IMR-90 (cell line): ENCODE results near the gene FZD4.

Experiments
- MAZ ChIP-seq: IDR thresholded peaks from 2 replicates; pipeline ENCODE4 v1.6.1; 2012; ENCODE audit warnings: low read depth, mild to moderate bottlenecking, low read length, improper control_type of control experiment, moderate library complexity, borderline replicate concordance
- POLR2A ChIP-seq: IDR thresholded peaks from 2 replicates; pipeline ENCODE4 v1.6.1; 2012; ENCODE audit warnings: mild to moderate bottlenecking, low read depth, low read length
- RAD21 ChIP-seq: IDR thresholded peaks from 2 replicates; pipeline ENCODE4 v1.6.1; 2012; ENCODE audit warnings: low read length, improper control_type of control experiment
- RCOR1 ChIP-seq: IDR thresholded peaks from 2 replicates; pipeline ENCODE4 v1.6.1; 2012; ENCODE audit warnings: mild to moderate bottlenecking, low read length, improper control_type of control experiment; ENCODE audit not compliant: insufficient replicate concordance
- TF ChIP-seq, protein P1 (sequence below): conservative IDR thresholded peaks from 2 replicates; pipeline ENCODE4 v1.5.1; 2012; ENCODE audit warnings: mild to moderate bottlenecking, low read depth, low read length, improper control_type of control experiment
- TF ChIP-seq, protein P2 (sequence below): fragments of 150-350 bp; IDR thresholded peaks from 2 replicates; pipeline ENCODE4 v1.6.1; 2017; ENCODE audit warnings: mild to moderate bottlenecking, antibody characterized with exemption, low read length, low read depth

DNA sequence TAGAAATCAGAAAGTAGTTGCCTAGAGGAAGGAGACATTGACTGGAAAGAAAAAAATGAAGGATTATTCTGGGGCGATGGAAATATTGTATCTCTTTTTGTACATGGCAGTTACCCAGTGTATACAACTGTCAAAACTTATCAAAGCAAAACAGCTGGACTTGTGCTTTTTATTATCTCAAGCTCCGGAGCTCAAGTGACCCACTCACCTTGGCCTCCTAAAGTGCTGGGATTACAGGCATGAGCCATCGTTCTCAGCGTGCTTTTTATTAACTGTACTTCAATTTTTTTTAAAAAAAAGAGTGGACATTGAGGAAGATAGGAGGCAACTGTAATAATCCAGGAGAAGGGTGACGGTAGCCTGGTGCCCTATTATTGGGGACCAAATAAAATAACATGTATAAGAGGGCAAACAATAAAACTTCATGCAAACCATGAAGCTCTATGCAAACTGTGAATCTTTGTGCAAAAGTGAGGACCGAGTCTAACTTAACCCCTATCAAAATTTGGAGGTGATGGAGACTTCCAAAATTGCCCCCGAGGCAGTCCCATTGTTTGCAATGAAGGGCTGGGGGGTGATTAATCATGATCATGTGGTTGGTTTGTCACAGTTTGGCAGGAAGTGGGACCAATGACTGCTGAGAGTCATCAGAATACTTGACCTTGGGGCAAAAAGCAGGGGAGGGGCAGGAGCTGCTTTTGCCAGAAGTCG is 23.5 kb downstream of the FZD4 start:
- no peak for TF ChIP-seq RCOR1
- TF ChIP-seq POLR2A = no peak
- TF ChIP-seq, protein P1, sequence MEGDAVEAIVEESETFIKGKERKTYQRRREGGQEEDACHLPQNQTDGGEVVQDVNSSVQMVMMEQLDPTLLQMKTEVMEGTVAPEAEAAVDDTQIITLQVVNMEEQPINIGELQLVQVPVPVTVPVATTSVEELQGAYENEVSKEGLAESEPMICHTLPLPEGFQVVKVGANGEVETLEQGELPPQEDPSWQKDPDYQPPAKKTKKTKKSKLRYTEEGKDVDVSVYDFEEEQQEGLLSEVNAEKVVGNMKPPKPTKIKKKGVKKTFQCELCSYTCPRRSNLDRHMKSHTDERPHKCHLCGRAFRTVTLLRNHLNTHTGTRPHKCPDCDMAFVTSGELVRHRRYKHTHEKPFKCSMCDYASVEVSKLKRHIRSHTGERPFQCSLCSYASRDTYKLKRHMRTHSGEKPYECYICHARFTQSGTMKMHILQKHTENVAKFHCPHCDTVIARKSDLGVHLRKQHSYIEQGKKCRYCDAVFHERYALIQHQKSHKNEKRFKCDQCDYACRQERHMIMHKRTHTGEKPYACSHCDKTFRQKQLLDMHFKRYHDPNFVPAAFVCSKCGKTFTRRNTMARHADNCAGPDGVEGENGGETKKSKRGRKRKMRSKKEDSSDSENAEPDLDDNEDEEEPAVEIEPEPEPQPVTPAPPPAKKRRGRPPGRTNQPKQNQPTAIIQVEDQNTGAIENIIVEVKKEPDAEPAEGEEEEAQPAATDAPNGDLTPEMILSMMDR = no peak
- TF ChIP-seq, protein P2, sequence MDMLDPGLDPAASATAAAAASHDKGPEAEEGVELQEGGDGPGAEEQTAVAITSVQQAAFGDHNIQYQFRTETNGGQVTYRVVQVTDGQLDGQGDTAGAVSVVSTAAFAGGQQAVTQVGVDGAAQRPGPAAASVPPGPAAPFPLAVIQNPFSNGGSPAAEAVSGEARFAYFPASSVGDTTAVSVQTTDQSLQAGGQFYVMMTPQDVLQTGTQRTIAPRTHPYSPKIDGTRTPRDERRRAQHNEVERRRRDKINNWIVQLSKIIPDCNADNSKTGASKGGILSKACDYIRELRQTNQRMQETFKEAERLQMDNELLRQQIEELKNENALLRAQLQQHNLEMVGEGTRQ = no peak; the same call in 1 of the 2 replicates
- no peak for TF ChIP-seq MAZ
- no peak for TF ChIP-seq RAD21
